Endodermal cell (in vitro differentiated cells): ENCODE measurements around the gene WDR77. TPM values are rescaled to one million over a fixed set of nuclear protein-coding genes. Genes with fewer than 3 reads are reported as not detected.

Experiments
- DNase-seq: peaks from one replicate; pipeline ENCODE4 v3.0.0-alpha.2; 2017
- H3K27ac ChIP-seq: 2 replicates; pipeline ENCODE4 v1.5.1; 2013; ENCODE audit warnings: mild to moderate bottlenecking, low read depth, low read length, moderate library complexity
- H3K27me3 ChIP-seq: 2 replicates; pipeline ENCODE4 v1.6.1; 2013; ENCODE audit warnings: mild to moderate bottlenecking, low read length, moderate library complexity; ENCODE audit not compliant: insufficient read depth, control insufficient read depth, poor library complexity, severe bottlenecking
- H3K36me3 ChIP-seq: 2 replicates; pipeline ENCODE4 v1.7.0; 2013; ENCODE audit warnings: mild to moderate bottlenecking, low read length, moderate library complexity; ENCODE audit not compliant: control insufficient read depth, insufficient read depth
- H3K4me1 ChIP-seq: one replicate; pipeline ENCODE4 v1.7.0; 2013; ENCODE audit warnings: low read length; ENCODE audit not compliant: control insufficient read depth, insufficient read depth
- H3K4me3 ChIP-seq: 2 replicates; pipeline ENCODE4 v1.5.1; 2013; ENCODE audit warnings: mild to moderate bottlenecking, low read length, moderate library complexity
- H3K9ac ChIP-seq: 2 replicates; pipeline ENCODE4 v1.6.1; 2013; ENCODE audit warnings: mild to moderate bottlenecking, low read length, moderate library complexity; ENCODE audit not compliant: poor library complexity, severe bottlenecking; ENCODE audit errors: extremely low read depth
- H3K9me3 ChIP-seq: 2 replicates; pipeline ENCODE4 v1.6.1; 2013; ENCODE audit warnings: mild to moderate bottlenecking, low read length, moderate library complexity; ENCODE audit not compliant: control insufficient read depth
- H3K27ac Mint-ChIP-seq: 2 replicates; pipeline ENCODE4 v1.8.0; 2020; ENCODE audit warnings: mixed read lengths
- H3K27me3 Mint-ChIP-seq: 2 replicates; pipeline ENCODE4 v1.8.0; 2021; ENCODE audit warnings: mild to moderate bottlenecking, mixed read lengths; ENCODE audit not compliant: insufficient read depth
- H3K36me3 Mint-ChIP-seq: 2 replicates; pipeline ENCODE4 v1.8.0; 2020; ENCODE audit warnings: low read depth, mixed read lengths
- H3K4me1 Mint-ChIP-seq: 2 replicates; pipeline ENCODE4 v1.8.0; 2020; ENCODE audit warnings: mixed read lengths
- H3K4me3 Mint-ChIP-seq: 2 replicates; pipeline ENCODE4 v1.8.0; 2020; ENCODE audit warnings: mild to moderate bottlenecking, moderate library complexity, mixed read lengths
- H3K9me3 Mint-ChIP-seq: 2 replicates; pipeline ENCODE4 v1.8.0; 2020; ENCODE audit warnings: mild to moderate bottlenecking, mixed read lengths
- WGBS, 2 experiments: methylation state at CpG; one replicate each; pipeline versions ENCODE4 v1.1.5 to v1.1.7; 2013; ENCODE audit warnings: missing lambda C conversion rate in 2 of 2, mixed read lengths in 1 of 2; ENCODE audit not compliant: insufficient coverage in 1 of 2, insufficient read length in 1 of 2; 5-methylcytosine and 5-hydroxymethylcytosine counted together
- total RNA-seq, 2 donors: library from RNA; stranded (reverse); fragmentation: NEBNext Ultra II Directional in 1 of 2; extraction: Animal tissue kit (Norgen Biotek cat#: 25700) in 1 of 2; gene quantifications; 2 replicates in 1 of 2; 3 replicates in 1 of 2; pipeline ENCODE4 v1.2.1, GENCODE V29; 2021
- TF ChIP-seq, protein P1 (sequence below): fragments of 200-600 bp; sonication (generic); conservative IDR thresholded peaks from 2 replicates; pipeline ENCODE4 v1.5.0; 2021; ENCODE audit warnings: antibody characterized with exemption, mild to moderate bottlenecking

WDR77 gene
- total RNA-seq, 2 donors from 2014 or later: 60.4 to 68.4 TPM

DNA sequence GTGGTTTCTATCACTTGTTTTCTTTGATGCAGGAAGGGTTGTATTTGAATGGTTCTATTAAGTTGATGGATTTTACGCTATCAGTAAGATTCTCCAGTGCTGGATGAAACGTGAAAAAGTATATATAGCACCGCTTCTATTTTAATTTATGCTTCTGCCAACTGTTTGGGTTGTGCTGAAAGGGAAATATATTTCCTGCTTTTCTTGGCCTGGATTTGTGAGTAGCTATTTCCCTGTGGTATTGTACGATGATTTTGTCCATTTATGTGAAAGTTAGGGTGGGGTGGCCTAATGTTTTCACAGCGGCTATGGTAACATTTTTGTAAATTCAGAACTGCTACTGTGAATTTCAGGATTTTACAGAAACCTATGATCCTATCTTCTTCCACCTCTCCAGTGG is 25.1 kb upstream of the WDR77 start:
- no peak for DNase-seq
- no peaks in the 10 kb centered on the region for H3K27me3 Mint-ChIP-seq
- no peak overlapping the region for H3K4me3 Mint-ChIP-seq
- Histone ChIP-seq H3K27ac (no peak overlapping the region), H3K4me3 (no peak overlapping the region), H3K36me3 (no peaks in the 10 kb centered on the region), H3K4me1 (no peaks in the 10 kb centered on the region), H3K9ac (no peak overlapping the region), H3K9me3 (no peaks in the 10 kb centered on the region), H3K27me3 (no peaks in the 10 kb centered on the region)
- no peaks in the 10 kb centered on the region for H3K36me3 Mint-ChIP-seq
- H3K9me3 Mint-ChIP-seq: no peaks in the 10 kb centered on the region
- no peaks in the 10 kb centered on the region for H3K4me1 Mint-ChIP-seq
- TF ChIP-seq, protein P1, sequence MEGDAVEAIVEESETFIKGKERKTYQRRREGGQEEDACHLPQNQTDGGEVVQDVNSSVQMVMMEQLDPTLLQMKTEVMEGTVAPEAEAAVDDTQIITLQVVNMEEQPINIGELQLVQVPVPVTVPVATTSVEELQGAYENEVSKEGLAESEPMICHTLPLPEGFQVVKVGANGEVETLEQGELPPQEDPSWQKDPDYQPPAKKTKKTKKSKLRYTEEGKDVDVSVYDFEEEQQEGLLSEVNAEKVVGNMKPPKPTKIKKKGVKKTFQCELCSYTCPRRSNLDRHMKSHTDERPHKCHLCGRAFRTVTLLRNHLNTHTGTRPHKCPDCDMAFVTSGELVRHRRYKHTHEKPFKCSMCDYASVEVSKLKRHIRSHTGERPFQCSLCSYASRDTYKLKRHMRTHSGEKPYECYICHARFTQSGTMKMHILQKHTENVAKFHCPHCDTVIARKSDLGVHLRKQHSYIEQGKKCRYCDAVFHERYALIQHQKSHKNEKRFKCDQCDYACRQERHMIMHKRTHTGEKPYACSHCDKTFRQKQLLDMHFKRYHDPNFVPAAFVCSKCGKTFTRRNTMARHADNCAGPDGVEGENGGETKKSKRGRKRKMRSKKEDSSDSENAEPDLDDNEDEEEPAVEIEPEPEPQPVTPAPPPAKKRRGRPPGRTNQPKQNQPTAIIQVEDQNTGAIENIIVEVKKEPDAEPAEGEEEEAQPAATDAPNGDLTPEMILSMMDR: no peak
- 96 to 100% methylated on average over 4 to 5 of the region's 5 CpGs for WGBS, 2 experiments
- H3K27ac Mint-ChIP-seq: no peak overlapping the region

DNA sequence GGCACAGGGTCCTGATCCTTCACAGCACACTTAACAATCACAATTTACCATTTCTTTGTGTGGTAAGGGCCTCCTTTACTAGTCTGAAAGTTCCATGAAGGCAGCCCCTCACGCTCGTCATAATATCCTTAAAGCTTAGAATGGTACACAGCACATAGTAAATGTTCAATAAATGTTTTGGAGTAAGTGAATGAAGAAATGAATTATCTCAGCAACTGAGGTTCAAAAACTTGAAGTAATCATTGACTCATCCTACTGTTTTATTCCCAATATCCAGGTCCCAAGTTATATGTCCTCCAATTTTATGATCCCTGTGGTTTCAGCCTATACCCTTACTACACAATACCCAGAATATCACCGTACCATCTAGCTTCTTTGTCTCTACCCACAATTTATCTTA is 22.5 kb upstream of the WDR77 start:
- peaks cover 4% of the 10 kb centered on the region for H3K4me1 ChIP-seq
- Mint-ChIP-seq H3K4me3 (no peak overlapping the region), H3K9me3 (no peaks in the 10 kb centered on the region), H3K27ac (no peak overlapping the region), H3K4me1 (no peaks in the 10 kb centered on the region), H3K36me3 (no peaks in the 10 kb centered on the region), H3K27me3 (no peaks in the 10 kb centered on the region)
- WGBS, 2 experiments: 100% methylated on average over 3 of the region's 3 CpGs; no CpG with 5 or more reads in 1 of the 2 experiments
- H3K9me3 ChIP-seq: no peaks in the 10 kb centered on the region
- no peaks in the 10 kb centered on the region for H3K36me3 ChIP-seq
- no peak overlapping the region for H3K9ac ChIP-seq
- H3K4me3 ChIP-seq: no peak overlapping the region
- H3K27ac ChIP-seq: no peak overlapping the region
- H3K27me3 ChIP-seq: no peaks in the 10 kb centered on the region
- no peak for DNase-seq
- TF ChIP-seq, protein P1: no peak

DNA sequence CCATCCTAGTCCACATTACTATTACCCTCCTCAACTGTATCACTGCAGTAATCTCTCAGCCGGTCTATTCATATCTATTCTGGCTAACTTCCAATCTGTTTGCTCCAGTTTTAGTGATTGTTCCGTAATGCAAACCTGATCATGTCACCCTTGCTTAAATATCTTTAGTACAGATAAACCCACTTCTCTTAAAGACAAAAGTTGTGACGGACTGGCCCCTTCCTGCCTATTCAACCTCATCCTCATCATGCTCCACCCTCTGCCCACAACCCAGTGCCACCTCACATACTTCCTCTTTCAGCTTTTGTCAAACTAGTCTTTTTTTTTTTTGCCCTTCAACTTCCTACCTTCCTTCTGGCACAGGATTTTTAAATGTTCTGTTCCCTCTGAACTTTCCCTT is 22.0 kb upstream of the WDR77 start:
- H3K4me3 ChIP-seq: no peak overlapping the region
- Mint-ChIP-seq H3K36me3 (no peaks in the 10 kb centered on the region), H3K9me3 (no peaks in the 10 kb centered on the region), H3K4me1 (no peaks in the 10 kb centered on the region), H3K27me3 (no peaks in the 10 kb centered on the region), H3K27ac (no peak overlapping the region), H3K4me3 (no peak overlapping the region)
- TF ChIP-seq, protein P1: no peak
- no peaks in the 10 kb centered on the region for H3K36me3 ChIP-seq
- no peaks in the 10 kb centered on the region for H3K27me3 ChIP-seq
- H3K9ac ChIP-seq: no peak overlapping the region
- H3K9me3 ChIP-seq: no peaks in the 10 kb centered on the region
- DNase-seq: no peak
- no peak overlapping the region for H3K27ac ChIP-seq
- H3K4me1 ChIP-seq: peaks cover 4% of the 10 kb centered on the region
- WGBS, 2 experiments: 87 to 89% methylated on average over 3 of the region's 3 CpGs
